PC-9 (cell line): ENCODE results near the gene MAP1A. TPM values are rescaled to one million over a fixed set of nuclear protein-coding genes. Genes with fewer than 3 reads are reported as not detected.

Source experiments
- BruUV-seq: library from RNA; stranded (reverse); fragments of 400-500 nt; replicated peaks from 2 replicates; lab custom pipeline; 2021; lab: Mats Ljungman, UMichigan
- CTCF ChIA-PET: fragments of 300-600 bp; sonication (Branson Sonifier 250); formaldehyde crosslinking; loops from one replicate; lab custom pipeline; 2022; ENCODE audit warnings: antibody characterized with exemption; lab: Charles Lee
- POLR2A ChIA-PET: fragments of 300-600 bp; sonication (Branson Sonifier 250); formaldehyde crosslinking; loops from one replicate; lab custom pipeline; 2022; ENCODE audit warnings: antibody characterized with exemption; ENCODE audit not compliant: unreplicated experiment; lab: Charles Lee
- DNase-seq, 2 experiments: peaks; one replicate each; pipeline versions ENCODE4 v3.0.0 to v3.0.0-alpha.2; 2015 to 2022; ENCODE audit warnings: mixed read lengths in 1 of 2
- H2AFZ ChIP-seq: fragments of 200-600 bp; sonication (generic); 2 replicates; pipeline ENCODE4 v1.8.1; 2017; ENCODE audit warnings: antibody characterized with exemption
- H3F3A ChIP-seq: fragments of 200-600 bp; sonication (generic); 2 replicates; pipeline ENCODE4 v1.8.1; 2017; ENCODE audit warnings: antibody characterized with exemption, mild to moderate bottlenecking, low read depth; ENCODE audit not compliant: insufficient read depth
- H3K27ac ChIP-seq: fragments of 200-600 bp; sonication (generic); 2 replicates; pipeline ENCODE4 v1.6.1; 2016; ENCODE audit warnings: mixed run types
- H3K27me3 ChIP-seq: fragments of 200-600 bp; sonication (generic); 2 replicates; pipeline ENCODE4 v1.6.1; 2016; ENCODE audit warnings: low read depth, mixed run types; ENCODE audit not compliant: insufficient read depth
- H3K36me3 ChIP-seq: fragments of 200-600 bp; sonication (generic); 2 replicates; pipeline ENCODE4 v1.6.1; 2016; ENCODE audit warnings: low read depth, mixed run types
- H3K4me1 ChIP-seq: fragments of 200-600 bp; sonication (generic); replicated peaks from 2 replicates; pipeline ENCODE4 v1.6.1; 2016; ENCODE audit warnings: mixed run types; ENCODE audit not compliant: insufficient read depth
- H3K4me2 ChIP-seq: fragments of 200-600 bp; sonication (generic); 2 replicates; pipeline ENCODE4 v1.6.1; 2017; ENCODE audit warnings: mixed run types
- H3K4me3 ChIP-seq: fragments of 200-600 bp; sonication (generic); 2 replicates; pipeline ENCODE4 v1.6.1; 2016; ENCODE audit warnings: mixed run types
- H3K79me2 ChIP-seq: fragments of 200-600 bp; sonication (generic); 2 replicates; pipeline ENCODE4 v1.6.1; 2017; ENCODE audit warnings: low read depth, mixed run types
- H3K9me2 ChIP-seq: fragments of 200-600 bp; sonication (generic); 2 replicates; pipeline ENCODE4 v1.8.1; 2017; ENCODE audit warnings: mild to moderate bottlenecking; ENCODE audit not compliant: insufficient read depth
- H3K9me3 ChIP-seq: fragments of 200-600 bp; sonication (generic); 2 replicates; pipeline ENCODE4 v1.8.1; 2016; ENCODE audit warnings: low read depth; ENCODE audit not compliant: insufficient read depth
- H4K20me1 ChIP-seq: fragments of 200-600 bp; sonication (generic); 2 replicates; pipeline ENCODE4 v1.8.1; 2017; ENCODE audit not compliant: insufficient read depth
- EZH2 ChIP-seq: fragments of 200-600 bp; sonication (generic); IDR thresholded peaks from 2 replicates; pipeline ENCODE4 v1.8.0; 2017; ENCODE audit warnings: antibody characterized with exemption, low read depth
- intact Hi-C: fragments of 100-400 bp; cut with micrococcal nuclease; formaldehyde crosslinking; loops from one replicate; pipeline ENCODE4 v1.10.0; 2022; ENCODE audit not compliant: unreplicated experiment
- total RNA-seq: library from RNA; stranded (reverse); gene quantifications from 2 replicates; pipeline ENCODE4 v1.2.3, GENCODE V29; 2021
- TF ChIP-seq, protein P1 (sequence below): fragments of 200-600 bp; sonication (generic); conservative IDR thresholded peaks from 2 replicates; pipeline ENCODE4 v1.6.1; 2017; ENCODE audit warnings: mixed run types, antibody characterized with exemption, mild to moderate bottlenecking, moderate library complexity

MAP1A gene
- total RNA-seq, 1 experiment from 2014 or later, result 2.1 TPM

DNA sequence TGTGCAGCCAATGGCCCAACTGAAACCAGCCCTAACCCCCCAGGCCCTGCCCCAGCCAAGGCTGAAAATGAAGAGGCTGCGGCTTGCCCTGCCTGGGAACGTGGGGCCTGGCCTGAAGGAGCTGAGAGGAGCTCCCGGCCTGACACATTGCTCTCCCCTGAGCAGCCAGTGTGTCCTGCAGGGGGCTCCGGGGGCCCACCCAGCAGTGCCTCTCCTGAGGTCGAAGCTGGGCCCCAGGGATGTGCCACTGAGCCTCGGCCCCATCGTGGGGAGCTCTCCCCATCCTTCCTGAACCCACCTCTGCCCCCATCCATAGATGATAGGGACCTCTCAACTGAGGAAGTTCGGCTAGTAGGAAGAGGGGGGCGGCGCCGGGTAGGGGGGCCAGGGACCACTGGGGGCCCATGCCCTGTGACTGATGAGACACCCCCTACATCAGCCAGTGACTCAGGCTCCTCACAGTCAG, 11.2 kb downstream of the MAP1A start:
- Histone ChIP-seq H3K79me2 (no peaks in the 10 kb centered on the region), H2AFZ (no peak overlapping the region), H3K4me1 (no peaks in the 10 kb centered on the region; the same call in 1 of the 2 replicates), H3K36me3 (no peaks in the 10 kb centered on the region), H3K9me3 (no peaks in the 10 kb centered on the region), H3K4me2 (no peak overlapping the region), H3K9me2 (no peaks in the 10 kb centered on the region), H3F3A (no peaks in the 10 kb centered on the region), H4K20me1 (no peaks in the 10 kb centered on the region), H3K4me3 (no peak overlapping the region), H3K27me3 (peaks cover 5% of the 10 kb centered on the region), H3K27ac (no peak overlapping the region)
- no TSS peak for BruUV-seq
- CTCF ChIA-PET, result no interaction called here
- no peak for TF ChIP-seq EZH2
- TF ChIP-seq, protein P1, sequence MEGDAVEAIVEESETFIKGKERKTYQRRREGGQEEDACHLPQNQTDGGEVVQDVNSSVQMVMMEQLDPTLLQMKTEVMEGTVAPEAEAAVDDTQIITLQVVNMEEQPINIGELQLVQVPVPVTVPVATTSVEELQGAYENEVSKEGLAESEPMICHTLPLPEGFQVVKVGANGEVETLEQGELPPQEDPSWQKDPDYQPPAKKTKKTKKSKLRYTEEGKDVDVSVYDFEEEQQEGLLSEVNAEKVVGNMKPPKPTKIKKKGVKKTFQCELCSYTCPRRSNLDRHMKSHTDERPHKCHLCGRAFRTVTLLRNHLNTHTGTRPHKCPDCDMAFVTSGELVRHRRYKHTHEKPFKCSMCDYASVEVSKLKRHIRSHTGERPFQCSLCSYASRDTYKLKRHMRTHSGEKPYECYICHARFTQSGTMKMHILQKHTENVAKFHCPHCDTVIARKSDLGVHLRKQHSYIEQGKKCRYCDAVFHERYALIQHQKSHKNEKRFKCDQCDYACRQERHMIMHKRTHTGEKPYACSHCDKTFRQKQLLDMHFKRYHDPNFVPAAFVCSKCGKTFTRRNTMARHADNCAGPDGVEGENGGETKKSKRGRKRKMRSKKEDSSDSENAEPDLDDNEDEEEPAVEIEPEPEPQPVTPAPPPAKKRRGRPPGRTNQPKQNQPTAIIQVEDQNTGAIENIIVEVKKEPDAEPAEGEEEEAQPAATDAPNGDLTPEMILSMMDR, result no peak
- POLR2A ChIA-PET, result interaction anchor here (0.5 to 0.7 kb wide), 2 partner anchors 273 to 1712 kb away, joined by 4 read pairs; no protein-coding TSS in a partner anchor
- DNase-seq, result no peak
- intact Hi-C loops, result no loop called here

DNA sequence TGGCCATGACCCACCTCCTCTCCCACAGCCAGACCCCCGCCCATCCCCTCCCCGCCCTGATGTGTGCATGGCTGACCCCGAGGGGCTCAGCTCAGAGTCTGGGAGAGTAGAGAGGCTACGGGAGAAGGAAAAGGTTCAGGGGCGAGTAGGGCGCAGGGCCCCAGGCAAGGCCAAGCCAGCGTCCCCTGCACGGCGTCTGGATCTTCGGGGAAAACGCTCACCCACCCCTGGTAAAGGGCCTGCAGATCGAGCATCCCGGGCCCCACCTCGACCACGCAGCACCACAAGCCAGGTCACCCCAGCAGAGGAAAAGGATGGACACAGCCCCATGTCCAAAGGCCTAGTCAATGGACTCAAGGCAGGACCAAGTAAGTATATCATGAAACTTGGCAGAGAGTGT, 11.7 kb downstream of the MAP1A start:
- H3K27ac ChIP-seq, result no peak overlapping the region
- H3K9me3 ChIP-seq, result no peaks in the 10 kb centered on the region
- H2AFZ ChIP-seq, result no peak overlapping the region
- H4K20me1 ChIP-seq, result no peaks in the 10 kb centered on the region
- H3K4me1 ChIP-seq, result no peaks in the 10 kb centered on the region; the same call in 1 of the 2 replicates
- H3K4me3 ChIP-seq, result no peak overlapping the region
- H3F3A ChIP-seq, result no peaks in the 10 kb centered on the region
- H3K36me3 ChIP-seq, result no peaks in the 10 kb centered on the region
- no peak overlapping the region for H3K4me2 ChIP-seq
- no peak for TF ChIP-seq EZH2
- TF ChIP-seq, protein P1, result no peak
- DNase-seq, result no peak
- H3K79me2 ChIP-seq, result no peaks in the 10 kb centered on the region
- intact Hi-C loops, result no loop called here
- ChIA-PET CTCF (no interaction called here), POLR2A (interaction anchor here (0.5 kb wide), 1 partner anchor 1712 kb away, joined by 4 read pairs; no protein-coding TSS in a partner anchor)
- BruUV-seq, result no TSS peak
- no peaks in the 10 kb centered on the region for H3K9me2 ChIP-seq
- H3K27me3 ChIP-seq, result no peaks in the 10 kb centered on the region

DNA sequence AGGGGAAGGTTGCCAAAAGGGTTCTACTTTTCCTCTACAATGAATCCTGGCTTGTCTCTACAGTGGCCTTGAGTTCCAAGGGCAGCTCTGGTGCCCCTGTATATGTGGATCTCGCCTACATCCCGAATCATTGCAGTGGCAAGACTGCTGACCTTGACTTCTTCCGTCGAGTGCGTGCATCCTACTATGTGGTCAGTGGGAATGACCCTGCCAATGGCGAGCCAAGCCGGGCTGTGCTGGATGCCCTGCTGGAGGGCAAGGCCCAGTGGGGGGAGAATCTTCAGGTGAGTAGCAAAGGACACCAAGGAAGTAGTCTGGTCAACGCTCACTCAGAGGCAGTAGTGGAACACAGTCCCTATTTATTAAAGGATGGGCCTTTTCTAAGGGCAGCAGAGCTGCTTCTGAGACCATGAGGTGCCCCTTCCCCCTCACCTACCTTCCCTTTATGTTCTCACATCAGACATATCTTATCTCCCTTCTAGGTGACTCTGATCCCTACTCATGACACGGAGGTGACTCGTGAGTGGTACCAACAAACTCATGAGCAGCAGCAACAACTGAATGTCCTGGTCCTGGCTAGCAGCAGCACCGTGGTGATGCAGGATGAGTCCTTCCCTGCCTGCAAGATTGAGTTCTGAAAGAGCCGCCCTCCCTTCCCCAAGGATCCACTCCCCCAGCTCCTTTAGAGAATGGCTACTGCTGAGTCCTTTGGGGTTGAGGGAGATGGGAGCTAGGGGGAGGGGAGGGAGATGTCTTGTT, 12.4 kb downstream of the MAP1A start:
- POLR2A ChIA-PET, result no interaction called here
- Histone ChIP-seq H4K20me1 (no peaks in the 10 kb centered on the region), H3K27ac (no peak overlapping the region), H3K9me3 (no peaks in the 10 kb centered on the region), H3F3A (no peaks in the 10 kb centered on the region), H3K79me2 (no peaks in the 10 kb centered on the region), H3K9me2 (no peaks in the 10 kb centered on the region), H3K36me3 (no peaks in the 10 kb centered on the region), H3K27me3 (no peaks in the 10 kb centered on the region), H2AFZ (no peak overlapping the region), H3K4me3 (no peak overlapping the region), H3K4me1 (no peaks in the 10 kb centered on the region; the same call in 1 of the 2 replicates), H3K4me2 (no peak overlapping the region)
- no peak for TF ChIP-seq EZH2
- TF ChIP-seq, protein P1, result no peak
- no TSS peak for BruUV-seq
- no peak for DNase-seq
- intact Hi-C loops, result no loop called here
- CTCF ChIA-PET, result no interaction called here
